GM20431 (cell line): ENCODE results near the gene COPS7A.

Source experiments
- in situ Hi-C: fragments of 300-500 bp; cut with MseI, MboI; formaldehyde crosslinking; loops from one replicate; pipeline ENCODE4 v1.15.0; 2020; ENCODE audit warnings: low sequenced_read_pairs; ENCODE audit not compliant: unreplicated experiment

Gene COPS7A

GRCh38 chr12:6723607-6724408, at the start of gene COPS7A:
TSS of gene COPS7A (plus strand) at chr12:6724046. CDS start at chr12:6724657, 611 bp downstream.
- in situ Hi-C loops = no loop called here

GRCh38 chr12:6676962-6677361, 46.9 kb upstream of the COPS7A start:
- in situ Hi-C loops = no loop called here

GRCh38 chr12:6684609-6685008, 39.2 kb upstream of the COPS7A start:
- in situ Hi-C loops = no loop called here

- in situ Hi-C loops = no loop called here
Measured at GRCh38 chr12:6685814-6686213, 38.0 kb upstream of the COPS7A start.

GRCh38 chr12:6688543-6688998, 35.3 kb upstream of the COPS7A start:
- in situ Hi-C loops = no loop called here

- in situ Hi-C loops = no loop called here
Measured at GRCh38 chr12:6688999-6689882, 34.6 kb upstream of the COPS7A start, which contains the start of gene ZNF384. TSS of gene ZNF384 (minus strand) at chr12:6689375. CDS start at chr12:6679520, 9,855 bp downstream.

- in situ Hi-C loops = no loop called here
Measured at GRCh38 chr12:6691473-6691872, 32.4 kb upstream of the COPS7A start.

GRCh38 chr12:6692888-6693287, 31.0 kb upstream of the COPS7A start:
- in situ Hi-C loops = no loop called here

GRCh38 chr12:6693832-6694355, 30.0 kb upstream of the COPS7A start:
- in situ Hi-C loops = no loop called here

GRCh38 chr12:6694701-6695100, 29.1 kb upstream of the COPS7A start:
- in situ Hi-C loops = no loop called here

GRCh38 chr12:6695313-6696045, 28.4 kb upstream of the COPS7A start:
- in situ Hi-C loops = no loop called here

GRCh38 chr12:6696690-6697583, 26.9 kb upstream of the COPS7A start:
- in situ Hi-C loops = no loop called here

GRCh38 chr12:6697584-6698351, 26.1 kb upstream of the COPS7A start:
- in situ Hi-C loops = no loop called here

GRCh38 chr12:6698352-6699046, 25.3 kb upstream of the COPS7A start:
- in situ Hi-C loops = no loop called here

- in situ Hi-C loops = no loop called here
Measured at GRCh38 chr12:6699259-6699988, 24.4 kb upstream of the COPS7A start.

- in situ Hi-C loops = no loop called here
Measured at GRCh38 chr12:6699989-6700645, 23.7 kb upstream of the COPS7A start.

- in situ Hi-C loops = no loop called here
Measured at GRCh38 chr12:6700646-6701051, 23.2 kb upstream of the COPS7A start, which contains the start of gene PIANP. TSS of gene PIANP (minus strand) at chr12:6700815. CDS start at chr12:6698061, 2,754 bp downstream.
